Neuron (in vitro differentiated cells): ENCODE data around the gene RPS6KB2.

Experiments used
- H2AFZ ChIP-seq: one replicate; pipeline ENCODE4 v1.6.1; 2013; ENCODE audit warnings: low read depth, mild to moderate bottlenecking, inconsistent platforms, low read length, moderate library complexity
- H3K27me3 ChIP-seq: one replicate; pipeline ENCODE4 v1.6.1; 2013; ENCODE audit warnings: low read length; ENCODE audit not compliant: insufficient read depth
- H3K36me3 ChIP-seq: one replicate; pipeline ENCODE4 v1.6.1; 2013; ENCODE audit warnings: low read length; ENCODE audit not compliant: insufficient read depth
- H3K4me1 ChIP-seq: one replicate; pipeline ENCODE4 v1.6.1; 2013; ENCODE audit warnings: low read length; ENCODE audit not compliant: insufficient read depth
- H3K4me3 ChIP-seq: 2 replicates; pipeline ENCODE4 v1.5.1; 2013; ENCODE audit warnings: mild to moderate bottlenecking, low read length, moderate library complexity
- H3K9me3 ChIP-seq: one replicate; pipeline ENCODE4 v1.6.1; 2013; ENCODE audit warnings: low read length

RPS6KB2 gene

GRCh38 chr11:67441098-67441563, 12.8 kb downstream of the RPS6KB2 start:
- no peak overlapping the region for H2AFZ ChIP-seq
- no peak overlapping the region for H3K4me3 ChIP-seq
- H3K9me3 ChIP-seq: no peaks in the 10 kb centered on the region
- H3K27me3 ChIP-seq: no peaks in the 10 kb centered on the region
- peaks cover 21% of the 10 kb centered on the region for H3K36me3 ChIP-seq
- H3K4me1 ChIP-seq: peaks cover 7% of the 10 kb centered on the region

GRCh38 chr11:67441731-67442351, 13.5 kb downstream of the RPS6KB2 start:
- Histone ChIP-seq H3K36me3 (peaks cover 18% of the 10 kb centered on the region), H2AFZ (no peak overlapping the region), H3K27me3 (no peaks in the 10 kb centered on the region), H3K9me3 (no peaks in the 10 kb centered on the region), H3K4me1 (peaks cover 7% of the 10 kb centered on the region), H3K4me3 (no peak overlapping the region)

DNA sequence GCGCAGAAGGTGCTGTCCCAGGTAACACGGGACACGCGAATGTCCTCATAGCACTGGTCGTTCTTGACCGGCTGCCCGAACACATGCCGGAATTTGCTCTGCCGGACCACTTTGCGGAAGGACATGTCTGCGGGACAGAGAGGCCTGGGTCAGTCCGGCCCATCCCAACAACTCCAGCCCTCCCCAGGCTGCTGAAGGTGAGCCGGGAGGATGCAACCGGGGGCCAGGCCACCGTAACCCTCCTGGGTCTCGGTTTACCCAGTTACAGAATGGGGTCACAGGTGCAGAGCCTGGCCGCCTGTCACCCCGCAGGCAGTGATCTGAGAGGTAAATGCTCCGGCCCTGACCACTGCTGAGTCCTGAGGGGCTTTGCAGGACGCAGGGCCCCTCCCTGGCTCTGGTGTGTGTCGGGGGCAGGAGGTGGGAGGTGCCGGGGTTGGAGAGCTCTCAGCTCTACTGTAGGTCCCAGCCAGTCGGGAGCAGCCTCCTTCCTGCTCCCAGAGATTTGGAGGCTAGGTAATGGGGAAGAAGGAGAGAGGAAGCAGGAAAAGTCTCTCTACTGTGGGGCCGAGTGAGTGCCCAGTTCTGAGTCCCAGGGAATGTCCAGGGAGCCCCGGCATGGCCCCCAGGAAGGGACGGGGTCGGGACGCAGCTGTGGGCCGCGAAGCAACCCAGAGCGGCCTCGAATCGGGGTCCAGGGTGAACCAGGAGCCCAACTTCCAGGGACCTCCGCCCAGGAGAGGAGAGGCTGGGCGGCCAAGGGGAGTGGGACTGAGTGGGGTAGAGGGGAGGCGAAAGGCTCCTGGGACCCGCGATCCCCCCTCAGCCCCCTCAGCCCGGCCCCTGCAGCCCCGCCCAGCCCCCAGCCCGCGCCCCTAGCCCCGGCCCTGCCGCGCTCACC, 14.5 kb downstream of the RPS6KB2 start:
- H3K4me1 ChIP-seq: peaks cover 7% of the 10 kb centered on the region
- peak overlapping the region; percentile 69 for H2AFZ ChIP-seq
- H3K9me3 ChIP-seq: no peaks in the 10 kb centered on the region
- H3K27me3 ChIP-seq: no peaks in the 10 kb centered on the region
- H3K36me3 ChIP-seq: peaks cover 18% of the 10 kb centered on the region
- peak overlapping the region; percentile 77 for H3K4me3 ChIP-seq

DNA sequence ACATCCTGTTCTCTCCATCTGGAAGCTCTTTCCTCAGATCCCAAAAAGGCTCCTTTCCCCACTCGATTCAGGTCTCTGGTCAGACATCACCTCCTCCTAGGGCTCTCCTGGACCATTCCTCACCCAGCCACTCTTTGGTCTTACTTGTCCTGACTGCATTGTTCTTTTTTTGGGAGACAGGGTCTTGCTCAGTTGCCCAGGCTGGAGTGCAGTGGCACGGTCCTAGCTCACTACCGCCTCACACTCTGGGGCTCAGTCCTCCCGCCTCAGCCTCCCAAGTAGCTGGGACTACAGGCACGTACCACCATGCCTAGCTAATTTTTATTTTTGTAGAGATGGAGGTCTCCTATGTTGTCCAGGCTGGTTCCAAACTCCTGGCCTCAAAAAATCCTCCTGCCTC, 17.2 kb downstream of the RPS6KB2 start:
- Histone ChIP-seq H3K36me3 (peaks cover 7% of the 10 kb centered on the region), H3K27me3 (no peaks in the 10 kb centered on the region), H3K4me1 (peaks cover 8% of the 10 kb centered on the region), H2AFZ (no peak overlapping the region), H3K9me3 (no peaks in the 10 kb centered on the region), H3K4me3 (no peak overlapping the region)

DNA sequence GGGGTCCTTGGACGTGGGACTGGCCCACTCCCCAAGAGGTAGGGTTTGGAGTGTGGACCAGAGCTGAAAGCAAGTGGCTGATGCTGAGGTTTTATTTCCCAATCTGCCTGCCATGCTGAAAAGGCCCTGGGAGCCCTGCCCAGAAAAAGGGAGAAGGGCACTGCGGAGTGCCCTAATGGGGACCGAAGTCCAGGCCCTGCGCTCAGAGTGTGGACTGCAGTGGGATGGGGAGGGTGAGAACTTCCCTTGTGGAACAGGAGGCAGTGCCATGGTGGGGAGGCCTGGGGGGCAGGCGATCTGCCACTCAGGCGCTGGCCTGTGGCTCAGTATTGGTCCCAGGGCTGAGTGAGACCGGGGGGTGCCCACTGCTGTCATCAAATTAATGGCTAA, 19.9 kb downstream of the RPS6KB2 start:
- no peaks in the 10 kb centered on the region for H3K9me3 ChIP-seq
- H3K4me3 ChIP-seq: no peak overlapping the region
- H3K27me3 ChIP-seq: no peaks in the 10 kb centered on the region
- H2AFZ ChIP-seq: no peak overlapping the region
- H3K4me1 ChIP-seq: peaks cover 3% of the 10 kb centered on the region
- no peaks in the 10 kb centered on the region for H3K36me3 ChIP-seq

GRCh38 chr11:67449116-67449844, 21.0 kb downstream of the RPS6KB2 start:
- peaks cover 3% of the 10 kb centered on the region for H3K4me1 ChIP-seq
- H3K9me3 ChIP-seq: no peaks in the 10 kb centered on the region
- no peak overlapping the region for H2AFZ ChIP-seq
- no peaks in the 10 kb centered on the region for H3K36me3 ChIP-seq
- no peak overlapping the region for H3K4me3 ChIP-seq
- H3K27me3 ChIP-seq: no peaks in the 10 kb centered on the region

DNA sequence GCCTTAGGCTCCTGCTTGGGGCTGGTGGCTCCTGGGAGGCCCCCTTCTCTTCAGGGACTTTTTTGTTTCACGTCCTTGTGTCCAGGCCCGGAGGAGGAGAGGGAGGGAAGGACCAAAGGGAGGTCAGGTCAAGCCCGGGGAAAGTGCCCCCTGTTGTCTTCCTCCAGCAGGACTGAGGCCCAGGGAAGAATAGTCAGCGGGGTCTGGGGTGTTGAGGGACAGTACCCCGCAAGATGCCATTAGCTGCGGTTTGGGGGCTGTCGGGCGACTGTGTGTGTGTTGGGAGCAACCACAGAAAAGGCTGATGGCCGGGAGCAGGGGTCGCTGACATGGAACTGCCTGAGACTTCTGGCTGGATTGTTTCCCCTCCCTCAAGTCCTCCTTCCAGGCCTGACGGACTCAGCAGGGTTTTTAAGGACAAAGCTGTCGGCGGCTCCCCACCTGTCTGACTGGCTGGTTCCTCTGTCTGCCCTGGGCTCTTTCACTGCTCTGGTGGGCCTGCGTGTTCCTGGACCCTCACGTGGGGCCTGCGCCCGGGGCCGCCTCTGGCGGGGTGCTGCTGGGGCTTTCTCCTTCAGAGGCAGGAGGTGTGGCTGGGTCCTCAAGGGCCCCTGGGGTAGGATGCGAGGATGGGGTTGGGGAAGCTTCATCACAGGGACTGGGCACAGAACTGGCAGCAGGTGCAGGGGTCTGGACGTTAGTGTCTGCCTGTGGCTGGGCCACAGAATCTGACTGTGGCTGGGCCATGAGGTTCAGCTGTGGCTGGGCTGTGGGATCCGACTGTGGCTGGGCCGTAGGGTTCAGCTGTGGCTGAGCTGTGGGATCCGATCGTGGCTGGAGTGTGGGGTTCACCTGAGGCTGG, 22.7 kb downstream of the RPS6KB2 start:
- Histone ChIP-seq H3K9me3 (no peaks in the 10 kb centered on the region), H3K4me3 (no peak overlapping the region), H3K4me1 (peaks cover 3% of the 10 kb centered on the region), H3K36me3 (no peaks in the 10 kb centered on the region), H3K27me3 (no peaks in the 10 kb centered on the region), H2AFZ (no peak overlapping the region)

- Histone ChIP-seq H3K4me1 (peaks cover 3% of the 10 kb centered on the region), H2AFZ (no peak overlapping the region), H3K36me3 (no peaks in the 10 kb centered on the region), H3K9me3 (no peaks in the 10 kb centered on the region), H3K4me3 (no peak overlapping the region), H3K27me3 (no peaks in the 10 kb centered on the region)
Observed at GRCh38 chr11:67451658-67451976, 23.3 kb downstream of the RPS6KB2 start.

- H3K36me3 ChIP-seq: no peaks in the 10 kb centered on the region
- no peaks in the 10 kb centered on the region for H3K9me3 ChIP-seq
- no peaks in the 10 kb centered on the region for H3K27me3 ChIP-seq
- H3K4me3 ChIP-seq: no peak within 1 kb of the TSS
- no peak within 1 kb of the TSS for H2AFZ ChIP-seq
- H3K4me1 ChIP-seq: peaks cover 3% of the 10 kb centered on the region
Observed at GRCh38 chr11:67452141-67452952, 24.1 kb downstream of the RPS6KB2 start, which contains the start of gene GPR152. GPR152 (minus strand) TSS chr11:67452729; CDS start chr11:67452724, 5 bp downstream.

- Histone ChIP-seq H3K27me3 (no peaks in the 10 kb centered on the region), H3K9me3 (no peaks in the 10 kb centered on the region), H3K36me3 (no peaks in the 10 kb centered on the region), H2AFZ (no peak overlapping the region), H3K4me1 (peaks cover 3% of the 10 kb centered on the region), H3K4me3 (no peak overlapping the region)
Observed at GRCh38 chr11:67453816-67454732, 25.8 kb downstream of the RPS6KB2 start.

DNA sequence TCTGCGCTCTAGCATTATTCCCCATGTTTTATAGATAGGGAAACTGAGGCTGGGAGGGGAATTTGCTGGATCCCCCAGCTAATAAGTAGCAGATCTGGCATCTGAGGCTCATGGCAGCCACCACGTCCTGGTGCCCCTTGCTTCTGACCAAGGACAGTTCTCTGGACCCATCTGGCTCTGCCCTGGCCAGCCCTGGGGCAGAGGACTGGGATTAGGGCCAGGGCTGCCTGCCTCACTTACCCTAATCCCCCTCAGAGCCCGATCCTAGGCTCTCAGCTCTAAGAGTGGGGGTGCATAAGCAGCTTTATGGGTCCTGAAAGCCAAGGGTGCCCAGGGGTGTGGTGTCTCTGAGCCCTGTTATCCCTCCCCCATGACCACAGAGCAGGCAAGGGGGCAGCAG, 26.8 kb downstream of the RPS6KB2 start, which contains the start of gene CABP4:
Gene CABP4, plus strand, starts transcription at position 301 of the 400 bp plus-strand sequence. Its CDS starts 70 bp downstream, at position 371.
- Histone ChIP-seq H3K36me3 (no peaks in the 10 kb centered on the region), H2AFZ (no peak within 1 kb of the TSS), H3K4me1 (peaks cover 3% of the 10 kb centered on the region), H3K4me3 (no peak within 1 kb of the TSS), H3K27me3 (no peaks in the 10 kb centered on the region), H3K9me3 (no peaks in the 10 kb centered on the region)
